GM12872 (cell line): ENCODE results near the gene ETV5.

Experiments
- CTCF ChIP-seq: IDR thresholded peaks from 3 replicates; pipeline ENCODE4 v1.5.1; 2011; ENCODE audit warnings: low read depth, mild to moderate bottlenecking, low read length, moderate library complexity; ENCODE audit not compliant: insufficient read depth

Gene ETV5

GRCh38 chr3:186094271-186094670, 14.6 kb downstream of the ETV5 start:
- TF ChIP-seq CTCF: no peak

- peak; percentile 33; the same call in 1 of the 3 replicates for TF ChIP-seq CTCF
Observed at GRCh38 chr3:186093271-186093900, 15.5 kb downstream of the ETV5 start.

GRCh38 chr3:186092360-186093070, 16.4 kb downstream of the ETV5 start:
- no peak for TF ChIP-seq CTCF

- no peak for TF ChIP-seq CTCF
Observed at GRCh38 chr3:186090901-186091300, 18.0 kb downstream of the ETV5 start.

GRCh38 chr3:186088335-186088734, 20.6 kb downstream of the ETV5 start:
- no peak for TF ChIP-seq CTCF

- no peak for TF ChIP-seq CTCF
Observed at GRCh38 chr3:186084264-186084663, 24.6 kb downstream of the ETV5 start.

- no peak for TF ChIP-seq CTCF
Observed at GRCh38 chr3:186083746-186084145, 25.1 kb downstream of the ETV5 start.
